Endothelial cell of umbilical vein (primary cell): ENCODE results near the gene MAP3K19. TPM values are rescaled to one million over a fixed set of nuclear protein-coding genes. Genes with fewer than 3 reads are reported as not detected.

Experiments used
- BruUV-seq: library from RNA; stranded (reverse); fragments of 400-500 nt; replicated peaks from 2 replicates; lab custom pipeline; 2021; lab: Mats Ljungman, UMichigan
- CTCF ChIA-PET: fragments of 300-600, 350-600 bp; sonication (Branson Sonifier 250); formaldehyde crosslinking; loops from one replicate; lab custom pipeline; 2021; ENCODE audit warnings: antibody characterized with exemption, inconsistent platforms; lab: Charles Lee
- POLR2A ChIA-PET: fragments of 300-600, 350-600 bp; sonication (Branson Sonifier 250); formaldehyde crosslinking; loops from one replicate; lab custom pipeline; 2021; ENCODE audit warnings: antibody characterized with exemption, inconsistent platforms; lab: Charles Lee
- DNase-seq: peaks from one replicate; pipeline ENCODE4 v3.0.0-alpha.2; 2011; ENCODE audit warnings: low read depth, low spot score
- FAIRE-seq: peaks from 2 replicates; lab custom pipeline; 2011; peaks lifted over from hg19 to GRCh38; lab: Jason Lieb, UNC
- H2AFZ ChIP-seq: 2 replicates; pipeline ENCODE4 v1.6.0; 2012; ENCODE audit warnings: low read depth, low read length, control low read depth, inconsistent platforms
- H3K27ac ChIP-seq: 2 replicates; pipeline ENCODE4 v1.5.1; 2011; ENCODE audit warnings: low read depth, mild to moderate bottlenecking, control low read depth, low read length, moderate library complexity; ENCODE audit not compliant: insufficient read depth
- H3K27me3 ChIP-seq, 2 experiments: 2 replicates each; pipeline versions ENCODE4 v1.6.0 to v1.6.1; 2011; ENCODE audit warnings: low read length in 2 of 2, mixed read lengths in 1 of 2; ENCODE audit not compliant: control insufficient read depth in 2 of 2, insufficient read depth in 2 of 2
- H3K36me3 ChIP-seq, 2 experiments: 2 replicates in 1 of 2; 3 replicates in 1 of 2; pipeline ENCODE4 v1.5.1; 2011; ENCODE audit warnings: low read length in 2 of 2, mild to moderate bottlenecking in 1 of 2, moderate library complexity in 1 of 2; ENCODE audit not compliant: control insufficient read depth in 2 of 2, insufficient read depth in 2 of 2; ENCODE audit errors: extremely low read depth in 1 of 2
- H3K4me1 ChIP-seq: 3 replicates; pipeline ENCODE4 v1.5.1; 2011; ENCODE audit warnings: mild to moderate bottlenecking, low read length; ENCODE audit not compliant: control insufficient read depth, insufficient read depth; ENCODE audit errors: extremely low read depth
- H3K4me2 ChIP-seq: 2 replicates; pipeline ENCODE4 v1.6.1; 2011; ENCODE audit warnings: low read length, control low read depth, mixed read lengths; ENCODE audit not compliant: insufficient read depth
- H3K4me3 ChIP-seq, 3 experiments: fragments of 200-600 bp in 1 of 3; sonication (generic), shearing (Covaris generic) in 1 of 3; replicated peaks in 1 of 3; 2 replicates each; pipeline ENCODE4 v1.5.1; 2011 to 2016; ENCODE audit warnings: control low read depth in 3 of 3, low read length in 3 of 3, mild to moderate bottlenecking in 2 of 3, inconsistent platforms in 1 of 3, low read depth in 1 of 3, moderate library complexity in 1 of 3; ENCODE audit not compliant: insufficient read depth in 1 of 3
- H3K79me2 ChIP-seq: 2 replicates; pipeline ENCODE4 v1.6.0; 2012; ENCODE audit warnings: low read length, inconsistent platforms; ENCODE audit not compliant: control insufficient read depth, insufficient read depth
- H3K9ac ChIP-seq: replicated peaks from 2 replicates; pipeline ENCODE3; 2011; ENCODE audit warnings: low read length, control low read depth; ENCODE audit not compliant: insufficient read depth; ENCODE audit errors: extremely low read depth
- H3K9me1 ChIP-seq: replicated peaks from 3 replicates; pipeline ENCODE4 v1.6.0; 2011; ENCODE audit warnings: mild to moderate bottlenecking, low read length; ENCODE audit not compliant: control insufficient read depth, insufficient read depth; ENCODE audit errors: extremely low read depth
- H3K9me3 ChIP-seq: replicated peaks from 2 replicates; pipeline ENCODE4 v1.5.1; 2012; ENCODE audit warnings: low read length, inconsistent platforms; ENCODE audit not compliant: control insufficient read depth, insufficient read depth
- H4K20me1 ChIP-seq: replicated peaks from 2 replicates; pipeline ENCODE3; 2011; ENCODE audit warnings: mild to moderate bottlenecking, low read length; ENCODE audit not compliant: control insufficient read depth, insufficient read depth; ENCODE audit errors: extremely low read depth
- EZH2 ChIP-seq: IDR thresholded peaks from 2 replicates; pipeline ENCODE4 v1.6.1; 2012; ENCODE audit warnings: borderline replicate concordance, low read depth, mild to moderate bottlenecking, moderate library complexity, low read length, inconsistent platforms; ENCODE audit not compliant: severe bottlenecking
- FOS ChIP-seq: IDR thresholded peaks from 2 replicates; pipeline ENCODE4 v1.6.1; 2011; ENCODE audit warnings: mild to moderate bottlenecking, low read length, moderate library complexity, borderline replicate concordance; ENCODE audit not compliant: insufficient read depth
- GATA2 ChIP-seq: IDR thresholded peaks from 2 replicates; pipeline ENCODE4 v1.7.0; 2011; ENCODE audit warnings: low read depth, mild to moderate bottlenecking, moderate library complexity, mixed read lengths, low read length; ENCODE audit not compliant: insufficient read length, insufficient read depth
- JUN ChIP-seq: IDR thresholded peaks from 2 replicates; pipeline ENCODE4 v1.6.1; 2011; ENCODE audit warnings: borderline replicate concordance, low read depth; ENCODE audit not compliant: insufficient read length, insufficient read depth
- MYC ChIP-seq: IDR thresholded peaks from one replicate; pipeline ENCODE4 v1.6.1; 2011; ENCODE audit warnings: mild to moderate bottlenecking, low read depth, low read length
- POLR2A ChIP-seq: IDR thresholded peaks from 2 replicates; pipeline ENCODE4 v1.6.1; 2012; ENCODE audit warnings: low read depth, mild to moderate bottlenecking, control low read depth, low read length
- POLR2AphosphoS5 ChIP-seq: IDR thresholded peaks from 2 replicates; pipeline ENCODE4 v1.6.1; 2012; ENCODE audit warnings: low read depth, mild to moderate bottlenecking, control low read depth, low read length, moderate library complexity; ENCODE audit not compliant: insufficient read depth
- dilution Hi-C: fragments of 300-500 bp; cut with MboI; formaldehyde crosslinking; loops from one replicate; pipeline ENCODE4 v1.15.0; 2019; ENCODE audit warnings: low sequenced_read_pairs; ENCODE audit not compliant: extremely low pct_ligation_motif_present
- intact Hi-C: fragments of 100-400 bp; cut with micrococcal nuclease; formaldehyde crosslinking; loops from one replicate; pipeline ENCODE4 v1.10.0; 2022
- polyA plus RNA-seq, 4 experiments: library from polyadenylated mRNA; depleted of rRNA in 3 of 4; stranded (reverse) in 3 of 4; unstranded in 1 of 4; fragments of >200 nt; gene quantifications; 2 replicates each; pipeline versions ENCODE4 v1.2.1 to v1.2.3, GENCODE V29; 2011 to 2012; ENCODE audit warnings: missing spikeins in 1 of 4
- total RNA-seq: library from RNA; stranded (reverse); gene quantifications from 2 replicates; pipeline ENCODE4 v1.2.3, GENCODE V29; 2021
- TF ChIP-seq, protein P1 (sequence below): IDR thresholded peaks from 2 replicates; pipeline ENCODE4 v1.6.1; 2011; ENCODE audit not compliant: insufficient read depth, insufficient read length
- TF ChIP-seq, protein P2 (sequence below), 2 donors: IDR thresholded peaks; 1 replicate in 1 of 2; 2 replicates in 1 of 2; pipeline ENCODE4 v1.5.1; 2011; ENCODE audit warnings: low read length in 2 of 2, mild to moderate bottlenecking in 2 of 2, moderate library complexity in 2 of 2, control low read depth in 1 of 2, inconsistent platforms in 1 of 2, low read depth in 1 of 2; ENCODE audit not compliant: insufficient read depth in 1 of 2; ENCODE audit errors: extremely low read depth in 1 of 2

Gene MAP3K19
- total and polyA plus RNA-seq, 2 donors (not counting 3 experiments of a cell fraction or from before 2014, with no cell fraction given): not detected

DNA sequence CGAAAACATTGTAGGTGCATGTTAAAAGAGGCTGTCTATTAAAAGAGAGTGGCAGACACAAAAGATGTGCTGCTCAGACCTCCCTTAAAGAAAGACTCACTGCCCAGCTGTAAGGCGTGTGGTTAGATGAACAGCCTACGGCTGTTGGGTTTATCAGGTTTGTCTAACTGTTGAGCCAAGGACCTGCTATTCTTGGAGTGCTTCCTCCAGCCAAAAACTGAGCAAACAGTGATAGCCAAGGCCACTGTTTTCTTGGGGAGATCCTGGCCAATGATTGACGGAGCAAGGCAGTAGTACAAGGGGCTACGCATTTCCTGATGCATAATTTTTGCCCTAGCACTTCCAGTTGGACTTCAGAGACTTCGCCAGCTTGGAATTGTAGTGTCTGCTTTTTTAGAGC, 3.4 kb upstream of the MAP3K19 start:
- FAIRE-seq (no peak), DNase-seq (no peak)
- TF ChIP-seq, protein P1, sequence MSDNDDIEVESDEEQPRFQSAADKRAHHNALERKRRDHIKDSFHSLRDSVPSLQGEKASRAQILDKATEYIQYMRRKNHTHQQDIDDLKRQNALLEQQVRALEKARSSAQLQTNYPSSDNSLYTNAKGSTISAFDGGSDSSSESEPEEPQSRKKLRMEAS: no peak
- TF ChIP-seq JUN: no peak
- TF ChIP-seq POLR2A: no peak
- TF ChIP-seq GATA2: no peak
- TF ChIP-seq FOS: no peak
- TF ChIP-seq EZH2: no peak
- TF ChIP-seq, protein P2, sequence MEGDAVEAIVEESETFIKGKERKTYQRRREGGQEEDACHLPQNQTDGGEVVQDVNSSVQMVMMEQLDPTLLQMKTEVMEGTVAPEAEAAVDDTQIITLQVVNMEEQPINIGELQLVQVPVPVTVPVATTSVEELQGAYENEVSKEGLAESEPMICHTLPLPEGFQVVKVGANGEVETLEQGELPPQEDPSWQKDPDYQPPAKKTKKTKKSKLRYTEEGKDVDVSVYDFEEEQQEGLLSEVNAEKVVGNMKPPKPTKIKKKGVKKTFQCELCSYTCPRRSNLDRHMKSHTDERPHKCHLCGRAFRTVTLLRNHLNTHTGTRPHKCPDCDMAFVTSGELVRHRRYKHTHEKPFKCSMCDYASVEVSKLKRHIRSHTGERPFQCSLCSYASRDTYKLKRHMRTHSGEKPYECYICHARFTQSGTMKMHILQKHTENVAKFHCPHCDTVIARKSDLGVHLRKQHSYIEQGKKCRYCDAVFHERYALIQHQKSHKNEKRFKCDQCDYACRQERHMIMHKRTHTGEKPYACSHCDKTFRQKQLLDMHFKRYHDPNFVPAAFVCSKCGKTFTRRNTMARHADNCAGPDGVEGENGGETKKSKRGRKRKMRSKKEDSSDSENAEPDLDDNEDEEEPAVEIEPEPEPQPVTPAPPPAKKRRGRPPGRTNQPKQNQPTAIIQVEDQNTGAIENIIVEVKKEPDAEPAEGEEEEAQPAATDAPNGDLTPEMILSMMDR (IDR thresholded peaks at IDR 0.05; ENCODE audit: extremely low read depth in 1 of 2, insufficient read depth in 1 of 2, low read depth in 1 of 2, low read length in 2 of 2): no peak
- TF ChIP-seq MYC: no peak
- TF ChIP-seq POLR2AphosphoS5: no peak
- no TSS peak for BruUV-seq
- no peak overlapping the region for H3K4me2 ChIP-seq
- no peaks in the 10 kb centered on the region for H3K9me1 ChIP-seq
- peaks cover 2 to 3% of the 10 kb centered on the region in 2 experiments for H3K27me3 ChIP-seq
- no peaks in the 10 kb centered on the region for H4K20me1 ChIP-seq
- dilution Hi-C loops (no loop called here), intact Hi-C loops (loop anchor here (5.0 kb wide), 1 partner anchor 192 kb away; no protein-coding TSS in a partner anchor)
- H3K9ac ChIP-seq: no peak overlapping the region
- CTCF ChIA-PET: interaction anchor here (0.9 to 1.5 kb wide), 4 partner anchors 22 to 659 kb away, joined by 3 to 5 read pairs (median 4); no protein-coding TSS in a partner anchor
- H3K27ac ChIP-seq: no peak overlapping the region
- H3K9me3 ChIP-seq: no peaks in the 10 kb centered on the region
- peaks cover 29% of the 10 kb centered on the region for H3K4me1 ChIP-seq
- POLR2A ChIA-PET: no interaction called here
- no peak overlapping the region for H3K4me3 ChIP-seq
- no peak overlapping the region for H2AFZ ChIP-seq
- no peaks in the 10 kb centered on the region for H3K36me3 ChIP-seq
- peaks cover 33% of the 10 kb centered on the region for H3K79me2 ChIP-seq
